Glomerular endothelial cell (primary cell): Measurements from ENCODE around the gene CCDC149. TPM values are rescaled to one million over a fixed set of nuclear protein-coding genes. Genes with fewer than 3 reads are reported as not detected.

ENCODE experiments used
- DNase-seq: peaks from one replicate; pipeline ENCODE4 v3.0.0-alpha.2; 2011; ENCODE audit warnings: low read depth, low spot score; ENCODE audit errors: extremely low read depth
- total RNA-seq: library from RNA; depleted of rRNA; stranded (reverse); fragments of >200 nt; gene quantifications from 2 replicates; pipeline ENCODE4 v1.2.3, GENCODE V29; 2015

Gene CCDC149
- total RNA-seq, 1 donor from 2014 or later, result 11.6 TPM

DNA sequence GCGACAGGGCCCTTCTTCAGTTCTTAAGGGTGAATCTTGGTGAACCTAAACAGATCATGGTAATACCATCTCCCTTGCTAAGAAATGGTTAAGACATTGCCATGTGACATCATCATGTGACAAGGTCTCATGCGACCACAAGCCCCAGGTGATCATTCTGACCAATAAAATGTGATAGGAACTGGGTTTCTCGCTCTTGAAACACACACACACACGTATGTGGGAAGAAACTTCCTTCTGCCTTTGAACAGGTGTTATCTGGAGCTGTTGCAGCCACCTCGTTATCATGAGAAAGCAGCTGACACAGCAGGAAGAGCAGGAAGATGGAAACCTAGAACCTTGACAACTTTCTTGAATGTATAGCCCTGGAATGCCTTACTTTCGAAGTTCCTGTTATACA, 107.3 kb downstream of the CCDC149 start:
- DNase-seq, result no peak

DNA sequence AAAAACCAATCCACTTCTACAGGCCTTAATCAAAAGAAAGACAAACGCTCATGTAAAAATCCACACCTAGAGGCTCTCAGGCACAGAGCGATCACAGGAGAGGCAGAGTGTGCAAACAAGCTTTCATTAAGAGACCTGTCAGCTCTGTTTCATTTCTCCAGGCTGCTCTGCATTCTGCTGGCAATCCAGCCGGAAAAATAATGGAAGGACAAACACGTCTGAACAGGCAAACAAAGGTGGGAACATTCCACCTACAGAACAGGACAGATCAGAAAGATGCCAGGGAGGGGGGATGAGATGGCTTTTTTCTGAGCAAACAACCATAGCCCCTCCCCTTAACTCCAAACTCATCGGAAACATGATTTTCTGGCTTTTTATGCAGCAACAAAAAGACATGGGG, 107.8 kb downstream of the CCDC149 start:
- no peak for DNase-seq

DNA sequence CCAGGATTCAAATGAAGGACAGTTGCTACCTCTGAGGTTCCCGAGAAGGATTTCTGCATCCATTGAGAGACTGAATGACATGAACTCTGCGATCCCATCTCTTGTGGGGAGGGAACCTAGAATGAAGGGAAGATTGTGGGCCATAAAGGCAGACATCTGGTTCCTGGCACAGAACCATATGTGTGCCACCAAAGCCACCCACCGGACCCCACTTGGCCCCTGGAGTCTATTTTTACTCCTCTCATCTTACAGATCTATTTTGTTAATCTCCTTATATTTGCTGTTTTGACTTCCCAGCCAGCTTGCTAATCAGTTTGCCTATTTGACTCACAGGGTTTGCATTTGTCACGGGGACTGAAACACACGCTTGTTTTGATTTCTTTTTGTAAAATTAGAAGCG, 110.2 kb downstream of the CCDC149 start:
- no peak for DNase-seq

DNA sequence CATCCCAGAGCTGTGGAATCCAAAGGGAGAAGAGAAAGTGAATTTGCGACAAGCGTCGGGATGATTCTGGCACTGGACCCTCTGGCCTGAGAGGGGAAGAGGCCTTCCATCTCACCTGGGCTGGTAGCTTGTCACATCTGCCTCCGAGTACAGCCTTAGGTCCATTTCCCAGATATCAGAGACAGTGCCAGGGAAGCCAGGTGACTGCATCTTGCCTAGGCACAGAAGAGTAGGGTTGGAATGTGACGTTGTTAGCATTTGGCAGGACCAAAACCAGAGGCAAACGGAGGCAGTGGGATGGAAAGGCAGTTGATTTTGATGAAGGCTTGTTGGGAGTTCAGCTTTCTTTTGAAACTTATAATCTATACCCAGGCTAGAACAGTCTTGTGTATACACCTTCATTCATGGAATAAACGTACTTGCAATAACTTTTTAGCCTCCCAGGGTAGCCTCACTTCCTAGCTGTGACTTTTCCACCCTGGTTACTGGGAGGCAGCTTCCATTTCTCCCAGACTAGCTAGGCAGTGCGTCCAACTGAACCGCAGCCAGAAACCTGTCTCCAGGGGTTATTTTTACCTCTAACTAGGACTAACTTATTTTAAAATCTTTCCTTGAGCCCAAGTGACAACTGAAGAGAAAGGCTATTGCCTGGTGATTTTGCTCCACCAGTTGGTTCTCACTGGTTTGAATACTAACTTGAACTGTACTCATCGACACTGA, 111.5 kb downstream of the CCDC149 start:
- no peak for DNase-seq

DNA sequence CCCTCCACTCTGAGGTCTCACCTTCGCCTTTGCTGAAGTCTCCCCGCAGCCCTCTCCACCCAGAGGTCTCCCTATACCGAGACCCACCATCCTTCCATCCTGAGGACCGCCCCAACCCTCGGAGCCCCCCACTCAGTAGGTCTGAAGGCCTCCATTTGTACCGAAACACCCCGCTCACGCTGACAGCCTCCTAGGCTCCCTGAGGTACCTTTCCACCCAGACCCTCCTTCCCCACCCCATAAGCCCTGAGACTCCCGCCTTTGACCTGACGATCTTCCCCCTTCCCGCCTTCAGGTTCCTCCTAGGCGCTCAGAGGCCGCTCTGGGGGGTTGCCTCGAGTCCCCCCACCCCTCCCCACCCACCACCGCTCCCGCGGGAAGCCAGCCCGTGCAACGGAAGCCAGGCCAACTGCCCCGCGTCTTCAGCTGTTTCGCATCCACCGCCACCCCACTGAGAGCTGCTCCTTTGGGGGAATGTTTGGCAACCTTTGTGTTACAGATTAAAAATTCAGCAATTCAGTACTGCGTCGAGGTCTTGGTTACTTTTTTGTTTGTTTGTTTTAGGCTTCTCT, 112.4 kb downstream of the CCDC149 start:
- DNase-seq, result no peak

DNA sequence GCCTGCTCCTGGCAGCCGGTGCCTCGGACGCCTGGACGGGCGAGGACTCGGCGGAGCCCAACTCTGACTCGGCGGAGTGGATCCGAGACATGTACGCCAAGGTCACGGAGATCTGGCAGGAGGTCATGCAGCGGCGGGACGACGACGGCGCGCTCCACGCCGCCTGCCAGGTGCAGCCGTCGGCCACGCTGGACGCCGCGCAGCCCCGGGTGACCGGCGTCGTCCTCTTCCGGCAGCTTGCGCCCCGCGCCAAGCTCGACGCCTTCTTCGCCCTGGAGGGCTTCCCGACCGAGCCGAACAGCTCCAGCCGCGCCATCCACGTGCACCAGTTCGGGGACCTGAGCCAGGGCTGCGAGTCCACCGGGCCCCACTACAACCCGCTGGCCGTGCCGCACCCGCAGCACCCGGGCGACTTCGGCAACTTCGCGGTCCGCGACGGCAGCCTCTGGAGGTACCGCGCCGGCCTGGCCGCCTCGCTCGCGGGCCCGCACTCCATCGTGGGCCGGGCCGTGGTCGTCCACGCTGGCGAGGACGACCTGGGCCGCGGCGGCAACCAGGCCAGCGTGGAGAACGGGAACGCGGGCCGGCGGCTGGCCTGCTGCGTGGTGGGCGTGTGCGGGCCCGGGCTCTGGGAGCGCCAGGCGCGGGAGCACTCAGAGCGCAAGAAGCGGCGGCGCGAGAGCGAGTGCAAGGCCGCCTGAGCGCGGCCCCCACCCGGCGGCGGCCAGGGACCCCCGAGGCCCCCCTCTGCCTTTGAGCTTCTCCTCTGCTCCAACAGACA, 113.1 kb downstream of the CCDC149 start:
- no peak for DNase-seq

DNA sequence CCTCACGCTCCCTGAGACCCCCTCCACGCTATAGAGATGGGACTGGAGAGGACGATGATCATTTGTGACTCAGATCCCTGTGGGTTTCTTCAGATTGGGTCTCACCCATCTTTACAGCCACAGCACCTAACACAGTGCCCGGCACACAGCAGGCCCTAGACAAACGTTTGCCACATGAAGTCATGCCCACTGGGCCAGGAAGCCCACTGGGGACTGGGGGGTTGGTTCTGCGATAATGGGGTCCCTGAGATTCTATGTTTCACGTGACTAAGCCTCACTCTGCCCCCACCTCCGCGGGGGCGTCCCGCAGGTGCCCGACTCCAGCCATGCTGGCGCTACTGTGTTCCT, 113.7 kb downstream of the CCDC149 start:
- no peak for DNase-seq

DNA sequence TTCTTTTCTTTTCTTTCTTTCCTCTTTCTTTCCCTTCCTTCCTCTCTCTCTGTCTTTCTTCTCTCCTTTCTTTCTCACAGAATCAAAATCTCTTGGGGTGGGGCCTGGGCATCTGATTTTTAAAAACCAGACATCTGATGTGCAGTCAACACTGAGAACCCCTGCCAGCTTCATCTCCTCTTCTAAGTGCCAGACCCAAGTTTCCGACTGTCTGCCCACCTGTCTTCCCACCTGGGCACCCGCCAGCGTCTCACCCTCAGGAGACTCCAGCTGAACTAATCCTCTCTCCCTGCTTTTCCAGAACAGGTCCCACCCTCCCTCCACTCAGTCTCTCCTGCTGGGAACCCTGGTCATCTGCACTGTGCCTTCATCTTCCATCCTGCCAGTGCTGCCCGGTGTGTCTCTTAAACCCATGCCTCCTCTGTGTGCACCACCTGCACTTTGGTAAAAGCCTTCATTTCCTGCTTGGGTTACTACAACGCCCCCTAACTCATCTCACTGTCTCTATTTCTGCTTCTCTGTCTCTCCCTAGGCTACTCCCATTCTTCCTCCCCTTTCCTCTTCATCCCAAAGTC, 114.7 kb downstream of the CCDC149 start:
- DNase-seq, result no peak

DNA sequence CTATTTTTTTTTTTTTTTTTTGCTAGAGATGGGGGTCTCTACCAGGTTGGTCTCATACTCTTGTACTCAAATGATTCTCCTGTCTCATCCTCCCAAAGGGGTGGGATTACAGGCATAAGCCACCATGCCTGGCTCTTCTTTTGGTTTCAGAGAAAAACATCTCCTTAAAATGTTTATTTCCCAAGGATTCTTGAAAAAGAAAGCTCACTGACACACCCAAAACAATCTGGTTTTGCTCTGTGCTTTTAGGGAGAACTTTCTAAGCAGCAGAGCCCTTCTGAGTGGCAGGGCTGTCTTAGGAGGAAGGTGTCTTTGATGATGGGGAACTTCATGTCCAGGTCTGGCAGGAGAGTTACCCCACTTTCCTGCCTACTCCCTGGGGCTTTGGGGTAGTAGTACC, 116.2 kb downstream of the CCDC149 start:
- DNase-seq, result no peak

DNA sequence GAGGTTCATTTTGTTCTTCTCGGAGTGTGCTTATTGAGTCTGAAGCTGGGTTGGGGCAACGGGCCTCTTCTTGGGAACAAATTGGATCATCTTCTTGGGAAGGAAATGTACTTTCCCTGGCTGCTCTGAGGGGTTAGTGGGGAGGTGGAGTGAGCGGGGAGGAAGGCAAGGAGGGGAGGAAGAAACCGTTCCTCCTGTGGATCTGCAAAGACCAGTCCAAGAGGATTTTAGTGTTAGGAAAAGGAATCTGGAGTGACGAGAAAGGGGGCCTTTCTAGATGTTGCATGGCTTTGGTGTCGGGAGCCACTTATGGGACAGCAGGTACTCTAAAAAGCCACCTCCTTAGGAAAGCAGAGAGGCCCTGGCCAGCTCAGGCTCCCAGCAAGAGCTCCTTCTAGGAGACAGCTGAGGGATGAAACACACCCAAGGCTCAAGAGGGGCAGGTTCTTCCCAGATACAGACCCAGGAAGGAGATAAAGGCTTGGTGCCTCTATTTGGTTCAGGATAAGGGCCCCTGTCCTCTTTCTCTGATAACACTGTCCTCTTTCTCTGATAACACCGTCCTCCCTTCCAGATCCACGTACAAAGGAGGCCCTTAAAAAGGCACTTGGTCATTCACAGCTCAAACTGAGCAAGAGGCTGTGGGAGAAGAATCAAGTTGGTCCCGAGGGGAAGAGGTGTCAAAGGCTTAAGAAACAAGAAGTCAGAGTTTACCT, 117.0 kb downstream of the CCDC149 start:
- DNase-seq, result no peak

DNA sequence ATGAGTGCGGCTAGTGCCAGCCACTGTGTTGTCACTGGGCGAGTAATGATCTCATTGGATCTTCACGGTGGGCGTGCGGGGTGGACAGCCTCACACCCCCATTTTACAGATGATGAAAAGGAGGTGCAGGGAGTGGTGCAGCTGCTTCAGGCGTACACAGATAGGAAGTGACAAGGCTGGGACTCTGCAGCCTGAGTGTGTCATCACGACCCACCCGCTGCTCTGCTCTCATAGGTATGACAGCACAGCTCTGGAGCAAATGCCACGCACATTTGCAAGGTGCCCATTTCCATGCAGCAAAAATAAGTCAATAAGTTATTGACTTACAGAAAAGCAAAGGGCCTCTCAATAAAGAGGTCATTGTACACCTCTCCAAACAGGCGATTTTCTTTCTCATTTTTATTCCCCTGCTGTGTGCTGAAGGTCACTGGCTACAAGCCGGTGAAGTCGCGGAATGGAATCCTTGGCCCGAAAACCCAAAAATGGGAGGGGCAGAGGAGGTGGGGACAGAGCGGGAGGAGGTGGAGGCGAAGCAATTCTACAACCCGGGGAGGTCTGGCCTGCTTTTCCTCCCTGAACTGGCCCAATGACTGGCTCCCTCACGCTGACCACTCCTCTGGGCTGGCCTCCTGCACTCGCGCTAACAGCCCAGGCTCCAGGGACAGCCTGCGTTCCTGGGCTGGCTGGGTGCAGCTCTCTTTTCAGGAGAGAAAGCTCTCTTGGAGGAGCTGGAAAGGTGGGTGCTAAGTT, 117.8 kb downstream of the CCDC149 start, which contains the start of gene SOD3:
Gene SOD3, plus strand, starts transcription at position 658 of the 750 bp plus-strand sequence. CDS start 3,949 bp downstream, outside the sequence.
- no peak for DNase-seq

DNA sequence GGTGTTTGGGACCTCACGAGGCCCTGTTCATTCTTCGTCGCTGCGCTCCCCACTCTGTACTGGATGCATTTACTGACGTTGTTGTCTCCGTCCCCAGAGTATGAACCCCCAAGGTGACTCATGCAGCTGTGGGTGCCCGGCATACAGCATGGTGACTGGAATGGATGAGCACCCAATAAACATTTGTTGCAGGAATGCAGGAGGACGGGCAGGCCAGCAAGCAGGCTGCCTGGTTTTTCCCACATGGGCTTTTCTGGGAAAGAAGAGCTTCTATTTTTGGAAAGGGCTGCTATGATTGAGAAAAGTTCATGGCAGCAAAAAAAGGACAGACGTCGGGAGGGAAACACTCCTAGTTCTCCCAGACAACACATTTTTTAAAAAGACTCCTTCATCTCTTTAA, 118.4 kb downstream of the CCDC149 start:
- DNase-seq, result no peak

DNA sequence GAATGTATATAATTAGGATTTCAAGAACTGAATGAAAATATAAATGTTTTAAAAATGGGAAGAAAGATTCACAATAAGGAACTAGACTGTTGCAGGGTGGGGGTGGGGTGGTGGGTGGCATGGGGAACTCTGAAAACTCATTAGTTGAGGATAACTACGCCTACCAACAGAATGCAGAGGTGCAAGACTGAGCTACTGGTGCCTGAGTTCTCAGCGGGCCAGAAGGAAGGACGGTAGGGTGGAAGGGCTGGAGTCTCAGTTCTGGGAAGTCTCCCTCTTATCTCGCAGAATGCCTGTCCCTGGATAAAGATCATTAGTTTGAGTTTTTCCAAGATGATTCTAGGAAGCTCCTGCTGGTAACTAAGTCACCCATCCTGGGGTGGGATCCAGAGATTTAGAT, 118.8 kb downstream of the CCDC149 start:
- DNase-seq, result no peak

DNA sequence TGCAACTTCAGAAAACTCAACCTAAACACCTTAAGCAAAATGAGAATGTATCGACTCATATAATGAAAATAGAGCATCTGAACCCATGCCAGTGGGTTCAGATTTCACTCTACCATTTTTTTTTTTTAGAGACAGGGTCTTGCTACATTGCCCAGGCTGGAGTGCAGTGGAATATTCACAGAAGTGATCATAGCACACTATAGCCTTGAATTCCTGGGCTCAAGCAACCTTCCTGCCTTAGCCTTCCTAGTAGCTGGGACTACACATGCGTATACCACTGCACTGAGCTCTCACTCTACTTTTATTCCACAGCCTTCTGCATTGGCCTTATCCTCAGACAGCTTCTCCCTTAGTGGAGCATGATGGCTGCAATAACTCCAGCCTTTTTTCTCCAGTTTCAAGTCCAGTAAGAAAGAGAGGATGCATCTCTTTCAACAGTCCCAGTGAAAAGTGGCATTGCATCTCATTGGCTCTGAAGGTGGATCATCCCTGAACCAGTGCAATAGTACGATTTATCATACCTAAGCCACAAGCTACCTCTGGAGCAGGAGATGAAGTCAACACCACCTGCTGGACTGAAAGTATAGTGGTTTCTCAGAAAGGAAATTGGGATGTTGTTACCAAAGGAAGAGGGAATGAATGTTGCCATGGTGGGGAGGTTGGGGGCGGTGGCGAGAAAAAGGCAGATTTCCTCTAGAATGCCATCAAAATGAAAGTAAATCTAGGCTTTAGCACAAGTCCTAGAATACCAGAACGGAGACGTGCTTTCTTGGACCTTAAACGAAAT, 119.4 kb downstream of the CCDC149 start:
- DNase-seq, result no peak

DNA sequence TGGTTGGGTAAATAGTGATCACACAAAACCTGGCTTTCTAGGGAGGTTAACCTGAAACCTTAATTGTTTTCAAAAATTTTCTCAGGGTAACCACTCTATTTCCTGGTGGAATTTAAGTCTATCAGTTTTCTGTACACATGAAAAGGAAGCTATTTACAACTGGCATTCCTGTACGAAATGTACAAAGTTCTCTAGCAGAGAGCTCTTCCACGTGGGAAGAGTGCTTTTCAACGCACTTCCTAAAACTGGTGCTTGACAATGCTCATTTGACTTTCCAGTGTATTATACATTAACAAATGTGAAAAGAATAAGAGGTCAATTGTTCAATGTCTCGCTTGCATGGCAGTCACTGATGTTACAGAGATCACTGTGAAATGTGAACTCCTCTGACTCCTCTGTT, 120.3 kb downstream of the CCDC149 start:
- DNase-seq, result no peak

DNA sequence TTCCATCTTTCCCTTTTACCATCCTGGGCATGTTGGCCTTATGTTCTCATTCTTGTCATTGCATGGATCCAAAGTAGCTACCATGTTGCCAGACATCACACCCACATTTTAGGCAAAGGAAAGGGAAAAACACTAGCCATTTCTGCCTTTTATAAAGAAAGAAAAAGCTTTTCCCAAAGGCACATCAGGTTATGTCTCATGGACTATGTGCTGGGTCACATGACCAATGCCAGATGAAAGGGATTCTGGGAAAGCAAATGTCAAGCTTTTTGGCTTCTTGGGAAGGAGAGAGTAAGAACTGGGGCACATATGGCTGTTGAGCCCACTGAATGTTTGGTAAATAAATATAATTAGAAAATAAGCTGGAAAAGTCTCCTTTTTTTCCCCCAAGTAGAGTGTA, 121.8 kb downstream of the CCDC149 start:
- no peak for DNase-seq

DNA sequence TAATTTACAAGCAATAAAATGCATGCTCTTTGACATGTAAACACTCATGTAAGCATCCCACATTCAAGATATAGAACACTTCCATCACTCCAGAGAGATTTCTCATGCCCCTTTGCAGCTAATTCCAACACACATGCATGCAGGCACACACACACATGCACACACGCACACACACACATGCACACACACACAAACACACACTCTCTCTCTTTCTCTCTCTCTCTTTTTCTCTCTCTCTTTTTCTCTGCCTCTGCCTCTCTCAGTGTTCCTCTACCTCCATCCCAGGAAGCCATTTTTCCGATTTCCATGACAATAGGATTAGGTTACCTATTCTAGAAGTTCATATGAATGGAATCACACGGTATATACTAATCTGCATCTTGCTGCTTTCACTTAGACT, 129.3 kb downstream of the CCDC149 start:
- DNase-seq, result no peak

DNA sequence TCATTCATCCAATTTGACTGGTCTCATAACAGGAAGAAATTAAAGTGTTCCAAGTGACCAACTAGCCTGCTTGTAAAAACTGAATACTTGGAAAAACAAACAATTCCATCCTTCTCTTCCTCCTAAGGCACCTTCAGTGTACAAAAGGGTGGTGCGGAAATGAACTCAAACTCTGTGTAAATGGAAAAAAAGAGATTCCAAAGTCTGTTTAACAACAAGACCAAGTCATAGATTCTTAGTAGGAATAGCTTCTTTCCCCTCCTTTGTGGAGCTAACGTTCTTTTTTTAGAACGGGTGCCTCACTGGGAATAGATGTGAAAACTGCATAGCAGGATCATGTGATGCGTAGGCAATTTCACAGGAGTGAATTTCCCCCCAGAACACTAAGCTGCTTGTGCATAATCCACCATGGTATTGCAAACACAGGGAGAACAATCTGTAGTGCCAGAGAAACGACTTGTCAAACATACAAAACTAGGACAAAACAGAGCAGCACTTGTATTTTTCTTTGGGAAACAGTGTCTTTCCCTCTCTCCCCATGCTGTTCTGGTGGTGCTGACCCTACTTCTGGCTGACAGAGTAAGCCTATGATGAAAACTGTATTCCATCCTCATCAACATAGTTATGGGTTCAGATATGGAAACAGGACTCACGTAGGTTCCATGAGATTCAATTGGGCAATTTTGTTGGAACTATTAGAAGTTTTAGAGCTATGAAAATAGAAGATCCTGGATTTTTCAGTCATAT, 130.7 kb downstream of the CCDC149 start:
- DNase-seq, result no peak
